OCI-LY3 (cell line): Measurements from ENCODE around the gene HSD11B1L.

Experiments used
- CTCF ChIP-seq: fragments of 200-600, 300-600 bp; sonication (generic); IDR thresholded peaks from 2 replicates; pipeline ENCODE4 v1.5.1; 2014; ENCODE audit warnings: antibody characterized with exemption, low read length, low read depth
- EZH2phosphoT487 ChIP-seq: fragments of 200-600 bp; shearing (Covaris generic); IDR thresholded peaks from 2 replicates; pipeline ENCODE4 v1.6.1; 2018; ENCODE audit warnings: antibody characterized with exemption, mixed run types, low read depth

GRCh38 chr19:5654931-5655330, 25.9 kb upstream of the HSD11B1L start:
- no peak for TF ChIP-seq CTCF
- no peak for TF ChIP-seq EZH2phosphoT487
